NCI-H2081 treated with DMSO at 0.1 percent for 48 hours (cell line): ENCODE results near the gene TMEM200C.
"Not testable (repeated sequence)": the region's sequence is repeated elsewhere in the genome, so short reads cannot be mapped to it uniquely, and the experiment has no call there.

ENCODE experiments used
- DNase-seq: peaks from one replicate; lab custom pipeline; 2025; lab: John Stamatoyannopoulos, UW

Gene TMEM200C

GRCh38 chr18:5892823-5893431 lies 2.4 kb downstream of the TMEM200C start:
- no peak for DNase-seq

GRCh38 chr18:5891854-5892215 lies 3.5 kb downstream of the TMEM200C start:
- no peak for DNase-seq

DNA sequence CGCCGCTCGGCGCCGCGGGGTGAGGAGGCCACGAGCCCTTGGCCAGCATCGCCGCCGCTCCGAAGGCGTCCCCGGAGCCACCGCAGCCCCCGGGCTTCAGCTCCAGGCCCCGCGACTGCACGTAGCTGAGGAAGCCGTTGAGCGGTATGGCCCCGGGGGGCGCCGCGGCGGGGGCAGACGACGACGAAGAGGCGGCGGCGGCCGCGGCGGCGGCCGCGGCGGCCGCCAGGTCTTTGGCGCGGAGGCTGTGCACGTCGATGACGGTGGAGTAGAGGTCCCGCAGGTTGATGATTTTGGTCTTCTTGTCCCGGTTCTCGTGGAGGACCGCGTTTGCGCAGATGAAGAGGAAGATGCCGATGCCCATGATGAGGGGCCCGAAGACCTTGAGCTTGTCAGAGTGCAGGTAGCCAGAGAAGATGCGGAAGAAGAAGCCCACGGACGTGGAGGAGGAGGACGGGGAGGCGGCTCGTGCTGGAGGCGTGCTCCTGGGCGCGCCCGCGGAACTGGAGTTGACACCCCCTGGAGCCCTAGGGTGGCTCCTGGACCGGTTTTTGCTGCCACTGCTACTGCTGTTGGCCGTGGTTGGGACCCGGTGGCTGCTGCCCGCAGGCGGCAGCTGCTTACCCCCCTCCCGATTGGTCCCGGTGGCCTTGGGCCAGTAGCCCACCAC lies 4.0 kb downstream of the TMEM200C start:
- DNase-seq: no peak

DNA sequence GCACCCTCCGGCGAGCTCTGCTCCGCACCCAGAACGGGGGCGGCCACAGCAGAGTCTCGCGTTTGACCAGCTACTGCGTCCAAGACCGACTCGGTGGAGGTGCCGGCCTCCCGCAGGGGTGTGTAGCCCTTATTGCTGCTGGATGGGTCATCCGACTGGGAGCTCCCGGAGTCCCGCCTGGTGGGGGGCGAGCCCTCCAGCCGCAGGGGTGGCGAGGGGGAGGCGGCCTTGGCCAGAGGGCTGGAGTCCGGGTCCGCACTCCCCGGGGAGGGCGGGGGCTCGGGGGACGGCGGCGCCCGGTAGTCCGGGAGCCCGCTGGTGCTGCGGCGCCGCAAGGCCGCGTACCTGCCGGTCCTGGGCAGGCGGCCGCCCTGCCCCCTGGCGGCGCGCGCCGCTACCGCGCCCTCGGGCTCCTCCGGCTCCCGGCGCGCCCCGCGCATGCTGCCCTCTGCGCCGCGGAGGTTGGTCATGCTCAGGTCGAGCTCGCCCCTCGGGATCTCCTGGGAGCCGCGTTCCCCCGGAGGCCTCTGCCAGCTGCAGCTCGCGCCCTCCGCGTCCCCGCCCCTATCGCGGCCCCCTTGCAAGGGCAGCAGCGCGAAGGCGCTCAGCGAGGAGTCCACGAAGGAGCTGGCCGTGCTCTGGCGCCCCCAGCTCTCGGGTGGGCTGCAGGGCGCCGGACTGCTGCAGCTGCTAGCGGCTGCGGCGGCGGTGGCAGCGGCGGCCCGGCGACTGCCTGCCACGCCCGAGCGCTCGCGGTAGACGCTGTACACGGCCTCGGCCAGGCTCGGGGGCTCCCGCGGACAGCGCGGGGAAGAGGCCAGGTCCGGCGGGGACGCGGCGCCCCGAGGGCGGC lies 4.8 kb downstream of the TMEM200C start:
- DNase-seq: no peak

DNA sequence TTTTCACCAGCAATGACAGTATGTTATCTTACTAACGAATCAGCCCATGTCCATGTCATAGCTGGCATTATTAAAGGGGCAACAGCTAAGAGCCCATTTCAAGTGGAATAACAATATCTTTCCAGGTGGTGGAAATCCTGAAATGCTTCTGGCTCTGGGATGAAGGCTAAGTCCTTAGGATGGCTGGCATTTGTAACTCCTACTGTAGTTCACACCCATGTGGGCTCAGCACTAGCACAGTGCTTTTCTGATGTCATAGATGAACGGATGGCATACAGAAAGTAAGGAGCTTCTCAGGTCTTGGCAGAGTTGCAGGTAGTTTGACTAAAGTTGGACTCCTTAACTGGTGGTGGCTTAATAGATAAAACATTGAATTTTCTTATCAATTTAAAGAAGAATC lies 10.0 kb downstream of the TMEM200C start:
- no peak for DNase-seq

GRCh38 chr18:5884375-5884774 lies 10.9 kb downstream of the TMEM200C start:
- no peak for DNase-seq

DNA sequence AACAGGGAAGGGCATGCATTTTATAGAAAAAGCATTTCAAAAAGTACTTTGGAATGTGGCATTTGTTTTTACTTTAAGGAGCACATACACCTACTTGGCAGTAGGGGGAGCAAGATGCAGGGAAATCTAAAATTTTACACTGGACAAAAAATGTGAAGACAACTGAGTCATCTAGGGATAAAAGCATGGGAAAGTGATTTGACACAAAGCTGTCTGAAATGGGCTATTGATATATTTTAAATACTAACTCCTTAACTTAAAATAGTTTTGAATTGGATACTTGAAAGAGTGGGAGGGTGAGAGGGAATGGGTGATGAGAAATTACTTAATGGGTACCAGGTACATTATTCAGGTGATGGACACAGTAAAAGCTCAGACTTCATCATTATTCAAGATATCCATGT lies 15.8 kb downstream of the TMEM200C start:
- no peak for DNase-seq

- no peak for DNase-seq
Measured at GRCh38 chr18:5876891-5877290, 18.4 kb downstream of the TMEM200C start.

- no peak for DNase-seq
Measured at GRCh38 chr18:5874336-5874735, 21.0 kb downstream of the TMEM200C start.

GRCh38 chr18:5872886-5873285 lies 22.4 kb downstream of the TMEM200C start:
- DNase-seq: no peak

- no peak for DNase-seq
Measured at GRCh38 chr18:5871426-5871825, 23.9 kb downstream of the TMEM200C start.

DNA sequence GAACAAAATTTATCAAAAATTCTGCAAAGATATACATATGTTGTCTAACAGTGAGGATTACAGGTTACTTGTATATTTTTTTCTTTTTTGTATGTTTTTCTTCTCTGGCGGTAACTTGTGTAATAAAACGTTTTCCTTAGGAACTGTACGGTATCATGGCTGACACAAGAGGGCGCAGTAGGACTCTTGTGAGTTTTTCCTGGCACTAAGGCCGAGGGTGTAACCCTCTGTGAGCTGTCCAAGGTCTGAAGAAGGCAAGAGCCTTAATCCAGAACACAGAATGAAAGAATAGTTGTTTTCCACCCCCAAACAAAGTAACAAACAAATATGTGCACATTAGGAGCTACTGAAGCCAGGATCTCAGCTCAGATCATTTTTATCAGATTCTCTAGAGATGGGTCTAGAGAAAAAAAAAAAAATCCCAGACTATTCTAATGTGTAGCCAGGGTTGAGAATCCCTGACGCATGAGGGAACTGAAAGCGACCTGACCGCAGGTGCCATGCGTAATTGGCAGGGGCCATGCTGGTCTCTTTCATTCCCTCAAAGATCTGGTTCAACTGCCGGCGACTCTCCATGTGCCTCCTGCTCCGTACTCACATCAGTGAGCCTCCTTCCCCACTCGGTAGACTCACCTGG lies 27.0 kb downstream of the TMEM200C start:
- peak; percentile 16 for DNase-seq

- no peak for DNase-seq
Measured at GRCh38 chr18:5865521-5865920, 29.8 kb downstream of the TMEM200C start.

DNA sequence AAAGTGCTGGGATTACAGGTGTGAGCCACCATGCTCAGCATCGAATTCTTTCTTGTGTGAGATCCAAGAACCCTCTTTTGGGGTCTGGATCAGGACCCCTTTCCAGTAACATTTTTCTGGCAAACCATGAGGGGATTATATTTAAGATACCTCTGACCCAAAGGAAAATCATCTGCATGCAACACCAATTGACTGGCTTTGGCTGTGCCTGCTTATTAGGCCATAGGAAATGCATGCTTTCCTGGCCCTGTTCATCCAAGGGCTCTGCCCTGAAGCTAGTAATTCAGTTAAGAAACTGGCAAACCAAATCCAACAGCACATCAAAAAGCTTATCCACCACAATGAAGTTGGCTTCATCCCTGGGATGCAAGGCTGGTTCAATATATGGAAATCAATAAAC lies 33.2 kb downstream of the TMEM200C start:
- DNase-seq: not testable (repeated sequence)

DNA sequence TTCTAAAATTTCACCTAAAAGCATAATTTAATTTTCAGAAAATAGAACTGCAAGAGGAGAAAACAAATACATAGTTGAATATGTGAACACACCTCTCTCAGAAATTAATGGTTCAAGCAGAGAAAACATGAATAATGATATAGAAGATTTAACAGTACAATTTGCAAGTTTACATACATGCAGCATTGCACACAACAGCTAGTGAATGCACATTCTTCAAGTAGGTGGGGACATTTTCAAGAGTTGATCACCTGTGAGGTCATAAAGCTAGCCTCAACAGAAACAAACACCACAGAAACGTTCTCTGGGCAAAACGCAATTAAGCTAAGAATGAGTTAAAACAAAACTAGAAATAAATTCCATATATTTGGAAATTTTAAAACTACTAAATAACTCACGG lies 38.1 kb downstream of the TMEM200C start:
- no peak for DNase-seq

GRCh38 chr18:5853253-5853652 lies 42.1 kb downstream of the TMEM200C start:
- DNase-seq: no peak

- no peak for DNase-seq
Measured at GRCh38 chr18:5851998-5852397, 43.3 kb downstream of the TMEM200C start.

- no peak for DNase-seq
Measured at GRCh38 chr18:5842653-5843052, 52.7 kb downstream of the TMEM200C start.

GRCh38 chr18:5841518-5841917 lies 53.8 kb downstream of the TMEM200C start:
- DNase-seq: no peak

DNA sequence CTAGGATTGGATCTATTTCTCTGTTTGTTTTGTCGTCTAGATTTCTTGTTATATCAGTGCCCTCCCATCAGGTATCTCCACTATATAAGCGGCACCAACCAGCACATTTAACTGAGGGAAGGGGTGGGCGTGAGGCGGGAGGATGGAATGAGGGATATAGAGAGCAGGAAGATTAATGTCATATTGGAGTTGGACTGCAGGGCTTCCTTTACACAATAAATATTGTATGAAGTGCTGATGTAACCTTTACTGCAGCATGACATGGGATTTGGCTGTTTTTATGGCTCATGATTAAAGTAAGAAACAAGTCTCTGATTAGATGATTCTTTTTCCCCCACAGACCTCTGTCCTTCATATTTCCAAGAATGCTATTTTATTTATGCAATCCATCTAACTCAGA lies 54.8 kb downstream of the TMEM200C start:
- DNase-seq: no peak

- no peak for DNase-seq
Measured at GRCh38 chr18:5840025-5840424, 55.3 kb downstream of the TMEM200C start.

GRCh38 chr18:5839102-5839501 lies 56.2 kb downstream of the TMEM200C start:
- DNase-seq: no peak
